Fibroblast of pulmonary artery (primary cell): ENCODE data around the gene OSBPL7.
A peak's percentile ranks its signal among the peaks of the same experiment; 100 is the strongest.

Experiments
- DNase-seq: peaks from one replicate; pipeline ENCODE4 v3.0.0-alpha.2; 2010; ENCODE audit warnings: low read depth
- H3K4me3 ChIP-seq: replicated peaks from 2 replicates; pipeline ENCODE4 v1.5.1; 2011; ENCODE audit warnings: low read depth, mild to moderate bottlenecking, control low read depth, low read length, moderate library complexity
- CTCF ChIP-seq: IDR thresholded peaks from 2 replicates; pipeline ENCODE4 v1.5.1; 2011; ENCODE audit warnings: mild to moderate bottlenecking, control low read depth, low read length, inconsistent platforms; ENCODE audit errors: missing control alignments

The OSBPL7 gene

GRCh38 chr17:47864791-47865216 is 43.2 kb upstream of the OSBPL7 start:
- no peak for DNase-seq
- no peak for TF ChIP-seq CTCF
- H3K4me3 ChIP-seq: no peak overlapping the region

GRCh38 chr17:47862621-47863440 is 41.2 kb upstream of the OSBPL7 start:
- no peak overlapping the region for H3K4me3 ChIP-seq
- TF ChIP-seq CTCF: no peak
- DNase-seq: peak; percentile 73

GRCh38 chr17:47860386-47860785 is 38.8 kb upstream of the OSBPL7 start:
- DNase-seq: no peak
- no peak overlapping the region for H3K4me3 ChIP-seq
- no peak for TF ChIP-seq CTCF

- no peak overlapping the region for H3K4me3 ChIP-seq
- no peak for DNase-seq
- TF ChIP-seq CTCF: no peak
These were observed 36.2 kb upstream of the OSBPL7 start for GRCh38 chr17:47857551-47858455.

- no peak overlapping the region for H3K4me3 ChIP-seq
- no peak for TF ChIP-seq CTCF
- no peak for DNase-seq
These were observed 35.2 kb upstream of the OSBPL7 start for GRCh38 chr17:47856830-47857229.

- peak; percentile 41 for DNase-seq
- TF ChIP-seq CTCF: no peak
- no peak overlapping the region for H3K4me3 ChIP-seq
These were observed 34.1 kb upstream of the OSBPL7 start for GRCh38 chr17:47855737-47856136.
